WTC11 (cell line): ENCODE data around the gene STAT2. TPM values are rescaled to one million over a fixed set of nuclear protein-coding genes. Genes with fewer than 3 reads are reported as not detected.

ENCODE experiments used
- ATAC-seq: fragments of 200-7000 bp; cut with Tn5 transposase; 2 replicates; pipeline ENCODE4 v1.10.0; 2021; ENCODE audit warnings: mild to moderate bottlenecking, moderate library complexity
- CTCF ChIA-PET: fragments of 300-600 bp; sonication (Branson Sonifier 250); formaldehyde crosslinking; loops from one replicate; lab custom pipeline; 2021; ENCODE audit warnings: antibody characterized with exemption; lab: Charles Lee
- POLR2A ChIA-PET: fragments of 350-600 bp; sonication (Branson Sonifier 250); formaldehyde crosslinking; loops from one replicate; lab custom pipeline; 2021; ENCODE audit warnings: antibody characterized with exemption; lab: Charles Lee
- DNase-seq: peaks from one replicate; pipeline ENCODE4 v3.0.0; 2021; ENCODE audit warnings: low spot score
- H3K27ac Mint-ChIP-seq: 2 replicates; pipeline ENCODE4 v1.8.0; 2021; ENCODE audit warnings: mixed read lengths
- H3K27me3 Mint-ChIP-seq: 2 replicates; pipeline ENCODE4 v1.8.0; 2021; ENCODE audit warnings: low read depth, mild to moderate bottlenecking, moderate library complexity, mixed read lengths
- H3K36me3 Mint-ChIP-seq: 2 replicates; pipeline ENCODE4 v1.8.0; 2021; ENCODE audit warnings: mixed read lengths
- H3K4me1 Mint-ChIP-seq: 2 replicates; pipeline ENCODE4 v1.8.0; 2022; ENCODE audit warnings: mixed read lengths
- H3K4me3 Mint-ChIP-seq: 2 replicates; pipeline ENCODE4 v1.8.0; 2021; ENCODE audit warnings: mild to moderate bottlenecking, moderate library complexity, mixed read lengths
- H3K9me3 Mint-ChIP-seq: 2 replicates; pipeline ENCODE4 v1.8.0; 2021; ENCODE audit warnings: mixed read lengths
- CREM ChIP-seq: sonication (generic); formaldehyde crosslinking; IDR thresholded peaks from 2 replicates; pipeline ENCODE4 v1.8.1; 2022; ENCODE audit warnings: mild to moderate bottlenecking, missing genetic modification reagents, moderate library complexity
- EMX1 ChIP-seq: fragments of 250-450 bp; sonication (Bioruptor Pico); IDR thresholded peaks from 2 replicates; pipeline ENCODE4 v1.8.0; 2021; ENCODE audit warnings: mild to moderate bottlenecking
- ETV6 ChIP-seq: sonication (generic); formaldehyde crosslinking; IDR thresholded peaks from 2 replicates; pipeline ENCODE4 v1.8.1; 2022; ENCODE audit warnings: mild to moderate bottlenecking, missing genetic modification reagents
- IRF2 ChIP-seq: sonication (generic); formaldehyde crosslinking; IDR thresholded peaks from 2 replicates; pipeline ENCODE4 v1.8.0; 2022; ENCODE audit warnings: low read depth, missing genetic modification reagents, borderline replicate concordance
- SOX15 ChIP-seq: fragments of 250-450 bp; sonication (Bioruptor Pico); IDR thresholded peaks from 2 replicates; pipeline ENCODE4 v1.9.0; 2021; ENCODE audit warnings: mild to moderate bottlenecking
- ZNF121 ChIP-seq: sonication (generic); formaldehyde crosslinking; IDR thresholded peaks from 2 replicates; pipeline ENCODE4 v1.8.0; 2023; ENCODE audit warnings: missing genetic modification reagents
- ZNF232 ChIP-seq: sonication (generic); formaldehyde crosslinking; IDR thresholded peaks from 2 replicates; pipeline ENCODE4 v1.8.0; 2022; ENCODE audit warnings: mild to moderate bottlenecking, missing genetic modification reagents
- ZNF263 ChIP-seq: sonication (generic); formaldehyde crosslinking; IDR thresholded peaks from 2 replicates; pipeline ENCODE4 v1.8.1; 2022; ENCODE audit warnings: low read depth, mild to moderate bottlenecking, moderate library complexity, missing genetic modification reagents
- total RNA-seq: library from RNA; stranded (reverse); gene quantifications from 3 replicates; pipeline ENCODE4 v1.2.3, GENCODE V29; 2021
- TF ChIP-seq, protein P1 (sequence below): fragments of 250-450 bp; sonication (Bioruptor Pico); IDR thresholded peaks from 2 replicates; pipeline ENCODE4 v1.8.0; 2021; ENCODE audit warnings: mild to moderate bottlenecking
- TF ChIP-seq, protein P2 (sequence below): sonication (generic); formaldehyde crosslinking; IDR thresholded peaks from 2 replicates; pipeline ENCODE4 v1.8.0; 2022; ENCODE audit warnings: mild to moderate bottlenecking, missing genetic modification reagents
- TF ChIP-seq, protein P3 (sequence below): sonication (generic); formaldehyde crosslinking; conservative IDR thresholded peaks from 2 replicates; pipeline ENCODE4 v1.8.1; 2023; ENCODE audit warnings: mild to moderate bottlenecking, low read depth, missing genetic modification reagents, moderate library complexity
- TF ChIP-seq, protein P4 (sequence below): fragments of 250-450 bp; sonication (Bioruptor Pico); IDR thresholded peaks from 2 replicates; pipeline ENCODE4 v1.9.0; 2021; ENCODE audit warnings: mild to moderate bottlenecking, borderline replicate concordance
- TF ChIP-seq, protein P5 (sequence below): sonication (generic); formaldehyde crosslinking; IDR thresholded peaks from 2 replicates; pipeline ENCODE4 v1.8.1; 2022; ENCODE audit warnings: low read depth, mild to moderate bottlenecking, moderate library complexity, missing genetic modification reagents, borderline replicate concordance
- TF ChIP-seq, protein P6 (sequence below): sonication (generic); formaldehyde crosslinking; IDR thresholded peaks from 2 replicates; pipeline ENCODE4 v1.8.0; 2022; ENCODE audit warnings: missing genetic modification reagents
- TF ChIP-seq, protein P7 (sequence below): sonication (generic); formaldehyde crosslinking; IDR thresholded peaks from 2 replicates; pipeline ENCODE4 v1.8.1; 2023; ENCODE audit warnings: mild to moderate bottlenecking, missing genetic modification reagents, borderline replicate concordance

Gene STAT2
- total RNA-seq, 1 experiment from 2014 or later, result 54.5 TPM

DNA sequence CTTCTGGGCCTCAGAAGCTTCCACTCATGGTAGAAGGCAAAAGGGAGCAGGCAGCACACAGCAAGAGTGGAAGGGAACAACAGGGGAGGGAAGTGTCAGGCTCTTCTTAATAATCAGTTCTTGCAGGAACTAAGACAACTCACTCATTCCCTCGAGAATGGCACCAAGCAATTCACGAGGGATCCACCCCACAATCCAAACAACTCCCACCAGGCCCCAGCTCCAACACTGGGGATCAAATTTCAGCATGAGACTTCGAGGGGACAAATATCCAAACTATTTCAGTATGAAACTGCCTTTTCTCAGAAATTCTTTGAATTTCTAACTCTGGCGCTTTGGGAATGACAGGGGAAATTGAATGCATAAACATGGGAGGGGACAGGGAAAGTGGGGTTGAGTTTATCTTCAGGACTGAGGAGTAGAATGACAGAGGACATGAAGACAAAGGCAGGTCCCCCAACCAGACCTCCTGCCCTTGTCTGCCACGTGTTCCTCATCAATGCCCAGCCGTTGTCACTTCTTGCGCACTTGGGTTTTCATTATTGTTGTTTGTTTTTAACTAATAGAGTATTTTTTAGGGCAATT lies 27.3 kb upstream of the STAT2 start:
- Mint-ChIP-seq H3K27me3 (peaks cover 5% of the 10 kb centered on the region; the same call in 1 of the 2 replicates), H3K4me3 (no peak overlapping the region), H3K9me3 (peaks cover 3% of the 10 kb centered on the region), H3K27ac (peak overlapping the region; percentile 51; the same call in 1 of the 2 replicates), H3K36me3 (peaks cover 3% of the 10 kb centered on the region; the same call in 1 of the 2 replicates), H3K4me1 (peaks cover 13% of the 10 kb centered on the region)
- CTCF ChIA-PET, result interaction anchor here (0.8 to 1.2 kb wide), 2 partner anchors 25 to 77 kb away, joined by 3 read pairs; no protein-coding TSS in a partner anchor
- DNase-seq (no peak), ATAC-seq (peak; percentile 51)
- TF ChIP-seq, protein P1, sequence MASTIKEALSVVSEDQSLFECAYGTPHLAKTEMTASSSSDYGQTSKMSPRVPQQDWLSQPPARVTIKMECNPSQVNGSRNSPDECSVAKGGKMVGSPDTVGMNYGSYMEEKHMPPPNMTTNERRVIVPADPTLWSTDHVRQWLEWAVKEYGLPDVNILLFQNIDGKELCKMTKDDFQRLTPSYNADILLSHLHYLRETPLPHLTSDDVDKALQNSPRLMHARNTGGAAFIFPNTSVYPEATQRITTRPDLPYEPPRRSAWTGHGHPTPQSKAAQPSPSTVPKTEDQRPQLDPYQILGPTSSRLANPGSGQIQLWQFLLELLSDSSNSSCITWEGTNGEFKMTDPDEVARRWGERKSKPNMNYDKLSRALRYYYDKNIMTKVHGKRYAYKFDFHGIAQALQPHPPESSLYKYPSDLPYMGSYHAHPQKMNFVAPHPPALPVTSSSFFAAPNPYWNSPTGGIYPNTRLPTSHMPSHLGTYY (CRISPR knock-in tag), result no peak
- TF ChIP-seq, protein P2, sequence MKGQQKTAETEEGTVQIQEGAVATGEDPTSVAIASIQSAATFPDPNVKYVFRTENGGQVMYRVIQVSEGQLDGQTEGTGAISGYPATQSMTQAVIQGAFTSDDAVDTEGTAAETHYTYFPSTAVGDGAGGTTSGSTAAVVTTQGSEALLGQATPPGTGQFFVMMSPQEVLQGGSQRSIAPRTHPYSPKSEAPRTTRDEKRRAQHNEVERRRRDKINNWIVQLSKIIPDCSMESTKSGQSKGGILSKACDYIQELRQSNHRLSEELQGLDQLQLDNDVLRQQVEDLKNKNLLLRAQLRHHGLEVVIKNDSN (CRISPR knock-in tag), result no peak
- TF ChIP-seq EMX1 (CRISPR knock-in tag) (no peak), SOX15 (no peak), ETV6 (no peak), CREM (no peak)
- TF ChIP-seq, protein P3, sequence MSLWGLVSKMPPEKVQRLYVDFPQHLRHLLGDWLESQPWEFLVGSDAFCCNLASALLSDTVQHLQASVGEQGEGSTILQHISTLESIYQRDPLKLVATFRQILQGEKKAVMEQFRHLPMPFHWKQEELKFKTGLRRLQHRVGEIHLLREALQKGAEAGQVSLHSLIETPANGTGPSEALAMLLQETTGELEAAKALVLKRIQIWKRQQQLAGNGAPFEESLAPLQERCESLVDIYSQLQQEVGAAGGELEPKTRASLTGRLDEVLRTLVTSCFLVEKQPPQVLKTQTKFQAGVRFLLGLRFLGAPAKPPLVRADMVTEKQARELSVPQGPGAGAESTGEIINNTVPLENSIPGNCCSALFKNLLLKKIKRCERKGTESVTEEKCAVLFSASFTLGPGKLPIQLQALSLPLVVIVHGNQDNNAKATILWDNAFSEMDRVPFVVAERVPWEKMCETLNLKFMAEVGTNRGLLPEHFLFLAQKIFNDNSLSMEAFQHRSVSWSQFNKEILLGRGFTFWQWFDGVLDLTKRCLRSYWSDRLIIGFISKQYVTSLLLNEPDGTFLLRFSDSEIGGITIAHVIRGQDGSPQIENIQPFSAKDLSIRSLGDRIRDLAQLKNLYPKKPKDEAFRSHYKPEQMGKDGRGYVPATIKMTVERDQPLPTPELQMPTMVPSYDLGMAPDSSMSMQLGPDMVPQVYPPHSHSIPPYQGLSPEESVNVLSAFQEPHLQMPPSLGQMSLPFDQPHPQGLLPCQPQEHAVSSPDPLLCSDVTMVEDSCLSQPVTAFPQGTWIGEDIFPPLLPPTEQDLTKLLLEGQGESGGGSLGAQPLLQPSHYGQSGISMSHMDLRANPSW (CRISPR knock-in tag), result no peak
- TF ChIP-seq, protein P4, sequence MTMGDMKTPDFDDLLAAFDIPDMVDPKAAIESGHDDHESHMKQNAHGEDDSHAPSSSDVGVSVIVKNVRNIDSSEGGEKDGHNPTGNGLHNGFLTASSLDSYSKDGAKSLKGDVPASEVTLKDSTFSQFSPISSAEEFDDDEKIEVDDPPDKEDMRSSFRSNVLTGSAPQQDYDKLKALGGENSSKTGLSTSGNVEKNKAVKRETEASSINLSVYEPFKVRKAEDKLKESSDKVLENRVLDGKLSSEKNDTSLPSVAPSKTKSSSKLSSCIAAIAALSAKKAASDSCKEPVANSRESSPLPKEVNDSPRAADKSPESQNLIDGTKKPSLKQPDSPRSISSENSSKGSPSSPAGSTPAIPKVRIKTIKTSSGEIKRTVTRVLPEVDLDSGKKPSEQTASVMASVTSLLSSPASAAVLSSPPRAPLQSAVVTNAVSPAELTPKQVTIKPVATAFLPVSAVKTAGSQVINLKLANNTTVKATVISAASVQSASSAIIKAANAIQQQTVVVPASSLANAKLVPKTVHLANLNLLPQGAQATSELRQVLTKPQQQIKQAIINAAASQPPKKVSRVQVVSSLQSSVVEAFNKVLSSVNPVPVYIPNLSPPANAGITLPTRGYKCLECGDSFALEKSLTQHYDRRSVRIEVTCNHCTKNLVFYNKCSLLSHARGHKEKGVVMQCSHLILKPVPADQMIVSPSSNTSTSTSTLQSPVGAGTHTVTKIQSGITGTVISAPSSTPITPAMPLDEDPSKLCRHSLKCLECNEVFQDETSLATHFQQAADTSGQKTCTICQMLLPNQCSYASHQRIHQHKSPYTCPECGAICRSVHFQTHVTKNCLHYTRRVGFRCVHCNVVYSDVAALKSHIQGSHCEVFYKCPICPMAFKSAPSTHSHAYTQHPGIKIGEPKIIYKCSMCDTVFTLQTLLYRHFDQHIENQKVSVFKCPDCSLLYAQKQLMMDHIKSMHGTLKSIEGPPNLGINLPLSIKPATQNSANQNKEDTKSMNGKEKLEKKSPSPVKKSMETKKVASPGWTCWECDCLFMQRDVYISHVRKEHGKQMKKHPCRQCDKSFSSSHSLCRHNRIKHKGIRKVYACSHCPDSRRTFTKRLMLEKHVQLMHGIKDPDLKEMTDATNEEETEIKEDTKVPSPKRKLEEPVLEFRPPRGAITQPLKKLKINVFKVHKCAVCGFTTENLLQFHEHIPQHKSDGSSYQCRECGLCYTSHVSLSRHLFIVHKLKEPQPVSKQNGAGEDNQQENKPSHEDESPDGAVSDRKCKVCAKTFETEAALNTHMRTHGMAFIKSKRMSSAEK (CRISPR knock-in tag), result no peak
- TF ChIP-seq, protein P5, sequence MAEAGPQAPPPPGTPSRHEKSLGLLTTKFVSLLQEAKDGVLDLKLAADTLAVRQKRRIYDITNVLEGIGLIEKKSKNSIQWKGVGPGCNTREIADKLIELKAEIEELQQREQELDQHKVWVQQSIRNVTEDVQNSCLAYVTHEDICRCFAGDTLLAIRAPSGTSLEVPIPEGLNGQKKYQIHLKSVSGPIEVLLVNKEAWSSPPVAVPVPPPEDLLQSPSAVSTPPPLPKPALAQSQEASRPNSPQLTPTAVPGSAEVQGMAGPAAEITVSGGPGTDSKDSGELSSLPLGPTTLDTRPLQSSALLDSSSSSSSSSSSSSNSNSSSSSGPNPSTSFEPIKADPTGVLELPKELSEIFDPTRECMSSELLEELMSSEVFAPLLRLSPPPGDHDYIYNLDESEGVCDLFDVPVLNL (CRISPR knock-in tag), result no peak
- POLR2A ChIA-PET, result interaction anchor here (0.8 kb wide), 1 partner anchor 27 kb away, joined by 3 read pairs; the partner anchor contains the start of gene STAT2

DNA sequence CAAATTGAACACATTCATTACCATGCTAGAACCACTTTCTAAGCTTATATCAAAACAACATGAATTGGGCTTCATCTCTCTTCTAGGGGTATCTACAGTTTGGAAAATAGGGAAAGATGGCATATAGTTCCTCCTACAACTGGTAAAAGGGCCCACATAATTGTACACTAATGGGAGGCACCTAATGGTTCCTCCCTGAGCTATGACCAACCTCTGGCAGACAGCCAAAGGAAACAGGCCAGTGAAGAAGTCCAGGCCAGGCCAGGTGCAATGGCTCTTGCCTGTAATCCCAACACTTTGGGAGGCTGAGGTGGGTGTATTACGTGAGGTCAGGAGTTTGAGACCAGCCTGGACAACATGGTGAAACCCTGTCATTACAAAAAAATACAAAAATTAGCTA lies 26.0 kb upstream of the STAT2 start:
- Mint-ChIP-seq H3K4me1 (peaks cover 13% of the 10 kb centered on the region), H3K27ac (no peak overlapping the region), H3K9me3 (0 out of 2 replicates have a peak, but pooled peaks cover 3% of the 10 kb centered on the region), H3K36me3 (no peaks in the 10 kb centered on the region), H3K27me3 (peaks cover 2% of the 10 kb centered on the region), H3K4me3 (no peak overlapping the region)
- DNase-seq (no peak), ATAC-seq (no peak)
- ChIA-PET CTCF (interaction anchor here (0.8 to 1.2 kb wide), 2 partner anchors 27 to 188 kb away, joined by 3 read pairs; no protein-coding TSS in a partner anchor), POLR2A (no interaction called here)
- TF ChIP-seq ZNF232 (CRISPR knock-in tag), result no peak
- TF ChIP-seq ZNF121 (CRISPR knock-in tag), result no peak
- TF ChIP-seq ZNF263 (CRISPR knock-in tag), result no peak
- TF ChIP-seq, protein P6, sequence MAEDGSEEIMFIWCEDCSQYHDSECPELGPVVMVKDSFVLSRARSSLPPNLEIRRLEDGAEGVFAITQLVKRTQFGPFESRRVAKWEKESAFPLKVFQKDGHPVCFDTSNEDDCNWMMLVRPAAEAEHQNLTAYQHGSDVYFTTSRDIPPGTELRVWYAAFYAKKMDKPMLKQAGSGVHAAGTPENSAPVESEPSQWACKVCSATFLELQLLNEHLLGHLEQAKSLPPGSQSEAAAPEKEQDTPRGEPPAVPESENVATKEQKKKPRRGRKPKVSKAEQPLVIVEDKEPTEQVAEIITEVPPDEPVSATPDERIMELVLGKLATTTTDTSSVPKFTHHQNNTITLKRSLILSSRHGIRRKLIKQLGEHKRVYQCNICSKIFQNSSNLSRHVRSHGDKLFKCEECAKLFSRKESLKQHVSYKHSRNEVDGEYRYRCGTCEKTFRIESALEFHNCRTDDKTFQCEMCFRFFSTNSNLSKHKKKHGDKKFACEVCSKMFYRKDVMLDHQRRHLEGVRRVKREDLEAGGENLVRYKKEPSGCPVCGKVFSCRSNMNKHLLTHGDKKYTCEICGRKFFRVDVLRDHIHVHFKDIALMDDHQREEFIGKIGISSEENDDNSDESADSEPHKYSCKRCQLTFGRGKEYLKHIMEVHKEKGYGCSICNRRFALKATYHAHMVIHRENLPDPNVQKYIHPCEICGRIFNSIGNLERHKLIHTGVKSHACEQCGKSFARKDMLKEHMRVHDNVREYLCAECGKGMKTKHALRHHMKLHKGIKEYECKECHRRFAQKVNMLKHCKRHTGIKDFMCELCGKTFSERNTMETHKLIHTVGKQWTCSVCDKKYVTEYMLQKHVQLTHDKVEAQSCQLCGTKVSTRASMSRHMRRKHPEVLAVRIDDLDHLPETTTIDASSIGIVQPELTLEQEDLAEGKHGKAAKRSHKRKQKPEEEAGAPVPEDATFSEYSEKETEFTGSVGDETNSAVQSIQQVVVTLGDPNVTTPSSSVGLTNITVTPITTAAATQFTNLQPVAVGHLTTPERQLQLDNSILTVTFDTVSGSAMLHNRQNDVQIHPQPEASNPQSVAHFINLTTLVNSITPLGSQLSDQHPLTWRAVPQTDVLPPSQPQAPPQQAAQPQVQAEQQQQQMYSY, result no peak
- no peak for TF ChIP-seq IRF2
- TF ChIP-seq, protein P7, sequence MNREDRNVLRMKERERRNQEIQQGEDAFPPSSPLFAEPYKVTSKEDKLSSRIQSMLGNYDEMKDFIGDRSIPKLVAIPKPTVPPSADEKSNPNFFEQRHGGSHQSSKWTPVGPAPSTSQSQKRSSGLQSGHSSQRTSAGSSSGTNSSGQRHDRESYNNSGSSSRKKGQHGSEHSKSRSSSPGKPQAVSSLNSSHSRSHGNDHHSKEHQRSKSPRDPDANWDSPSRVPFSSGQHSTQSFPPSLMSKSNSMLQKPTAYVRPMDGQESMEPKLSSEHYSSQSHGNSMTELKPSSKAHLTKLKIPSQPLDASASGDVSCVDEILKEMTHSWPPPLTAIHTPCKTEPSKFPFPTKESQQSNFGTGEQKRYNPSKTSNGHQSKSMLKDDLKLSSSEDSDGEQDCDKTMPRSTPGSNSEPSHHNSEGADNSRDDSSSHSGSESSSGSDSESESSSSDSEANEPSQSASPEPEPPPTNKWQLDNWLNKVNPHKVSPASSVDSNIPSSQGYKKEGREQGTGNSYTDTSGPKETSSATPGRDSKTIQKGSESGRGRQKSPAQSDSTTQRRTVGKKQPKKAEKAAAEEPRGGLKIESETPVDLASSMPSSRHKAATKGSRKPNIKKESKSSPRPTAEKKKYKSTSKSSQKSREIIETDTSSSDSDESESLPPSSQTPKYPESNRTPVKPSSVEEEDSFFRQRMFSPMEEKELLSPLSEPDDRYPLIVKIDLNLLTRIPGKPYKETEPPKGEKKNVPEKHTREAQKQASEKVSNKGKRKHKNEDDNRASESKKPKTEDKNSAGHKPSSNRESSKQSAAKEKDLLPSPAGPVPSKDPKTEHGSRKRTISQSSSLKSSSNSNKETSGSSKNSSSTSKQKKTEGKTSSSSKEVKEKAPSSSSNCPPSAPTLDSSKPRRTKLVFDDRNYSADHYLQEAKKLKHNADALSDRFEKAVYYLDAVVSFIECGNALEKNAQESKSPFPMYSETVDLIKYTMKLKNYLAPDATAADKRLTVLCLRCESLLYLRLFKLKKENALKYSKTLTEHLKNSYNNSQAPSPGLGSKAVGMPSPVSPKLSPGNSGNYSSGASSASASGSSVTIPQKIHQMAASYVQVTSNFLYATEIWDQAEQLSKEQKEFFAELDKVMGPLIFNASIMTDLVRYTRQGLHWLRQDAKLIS (CRISPR knock-in tag), result no peak
